ENCODE results near the gene SIX6. TPM values are rescaled to one million over a fixed set of nuclear protein-coding genes. Genes with fewer than 3 reads are reported as not detected.
"Not testable (repeated sequence)": the region's sequence is repeated elsewhere in the genome, so short reads cannot be mapped to it uniquely, and the experiment has no call there.

SIX6 gene
- total RNA-seq (2021; fragmentation: NEBNext Ultra II Directional; extraction: Animal tissue kit (Norgen Biotek cat#: 25700)), result not detected
- long read RNA-seq, result 0 reads

DNA sequence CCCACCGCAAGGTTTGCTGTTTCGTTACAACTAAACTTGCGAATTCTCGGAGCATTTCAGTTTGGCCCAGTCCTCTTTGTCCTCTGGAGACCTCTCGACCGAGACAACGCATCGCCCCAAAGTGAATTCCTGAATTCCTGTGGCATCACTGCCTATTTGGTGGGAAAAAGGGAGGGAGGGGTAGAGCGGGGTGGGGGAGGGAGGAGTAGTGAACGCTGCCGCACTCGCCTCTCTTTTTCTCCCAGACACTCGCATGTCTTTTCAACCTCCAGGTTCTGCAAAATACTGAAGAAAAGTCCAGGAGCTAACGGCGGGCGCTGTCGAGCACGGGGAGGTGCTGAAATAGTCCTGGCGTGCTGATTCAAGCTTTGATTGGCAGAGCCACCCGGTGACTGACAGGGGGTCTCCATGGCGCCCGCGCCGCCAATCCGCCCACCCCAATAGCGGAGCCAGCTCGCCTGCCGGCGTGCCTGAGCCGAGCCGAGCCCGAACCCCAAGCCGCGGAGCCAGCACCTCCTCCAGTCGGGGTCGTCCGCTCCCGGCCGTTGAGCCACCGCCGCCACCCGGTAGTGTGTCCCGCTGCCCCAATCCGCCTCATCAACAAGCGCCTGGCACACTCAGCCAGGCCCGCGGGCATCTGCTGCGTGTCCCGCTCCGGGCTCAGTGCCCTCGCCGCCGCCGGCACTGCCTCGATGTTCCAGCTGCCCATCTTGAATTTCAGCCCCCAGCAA, at the start of gene SIX6:
SIX6 (plus strand) TSS at position 440 of the 731 bp plus-strand sequence; CDS start at position 693, 253 bp downstream.
- H3K27me3 Mint-ChIP-seq (ENCODE audit: insufficient read depth), result peaks cover 52% of the 10 kb centered on the region
- H3K27ac Mint-ChIP-seq, result no peak within 1 kb of the TSS
- DNase-seq, result no peak
- TF ChIP-seq, protein P1, sequence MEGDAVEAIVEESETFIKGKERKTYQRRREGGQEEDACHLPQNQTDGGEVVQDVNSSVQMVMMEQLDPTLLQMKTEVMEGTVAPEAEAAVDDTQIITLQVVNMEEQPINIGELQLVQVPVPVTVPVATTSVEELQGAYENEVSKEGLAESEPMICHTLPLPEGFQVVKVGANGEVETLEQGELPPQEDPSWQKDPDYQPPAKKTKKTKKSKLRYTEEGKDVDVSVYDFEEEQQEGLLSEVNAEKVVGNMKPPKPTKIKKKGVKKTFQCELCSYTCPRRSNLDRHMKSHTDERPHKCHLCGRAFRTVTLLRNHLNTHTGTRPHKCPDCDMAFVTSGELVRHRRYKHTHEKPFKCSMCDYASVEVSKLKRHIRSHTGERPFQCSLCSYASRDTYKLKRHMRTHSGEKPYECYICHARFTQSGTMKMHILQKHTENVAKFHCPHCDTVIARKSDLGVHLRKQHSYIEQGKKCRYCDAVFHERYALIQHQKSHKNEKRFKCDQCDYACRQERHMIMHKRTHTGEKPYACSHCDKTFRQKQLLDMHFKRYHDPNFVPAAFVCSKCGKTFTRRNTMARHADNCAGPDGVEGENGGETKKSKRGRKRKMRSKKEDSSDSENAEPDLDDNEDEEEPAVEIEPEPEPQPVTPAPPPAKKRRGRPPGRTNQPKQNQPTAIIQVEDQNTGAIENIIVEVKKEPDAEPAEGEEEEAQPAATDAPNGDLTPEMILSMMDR (IDR thresholded peaks at IDR 0.05), result no peak
- no peak within 1 kb of the TSS for H3K4me3 Mint-ChIP-seq
- peaks cover 4% of the 10 kb centered on the region; the same call in 1 of the 2 replicates for H3K9me3 Mint-ChIP-seq
- no peaks in the 10 kb centered on the region for H3K36me3 Mint-ChIP-seq (ENCODE audit: low read depth)
- H3K4me1 Mint-ChIP-seq (ENCODE audit: low read depth), result no peaks in the 10 kb centered on the region

- H3K27me3 Mint-ChIP-seq (ENCODE audit: insufficient read depth); DNase-seq; H3K27ac Mint-ChIP-seq; H3K9me3 Mint-ChIP-seq; H3K36me3 Mint-ChIP-seq (ENCODE audit: low read depth); H3K4me1 Mint-ChIP-seq (ENCODE audit: low read depth); H3K4me3 Mint-ChIP-seq: not testable (repeated sequence)
Observed at GRCh38 chr14:60480248-60480647, 28.7 kb upstream of the SIX6 start.

DNA sequence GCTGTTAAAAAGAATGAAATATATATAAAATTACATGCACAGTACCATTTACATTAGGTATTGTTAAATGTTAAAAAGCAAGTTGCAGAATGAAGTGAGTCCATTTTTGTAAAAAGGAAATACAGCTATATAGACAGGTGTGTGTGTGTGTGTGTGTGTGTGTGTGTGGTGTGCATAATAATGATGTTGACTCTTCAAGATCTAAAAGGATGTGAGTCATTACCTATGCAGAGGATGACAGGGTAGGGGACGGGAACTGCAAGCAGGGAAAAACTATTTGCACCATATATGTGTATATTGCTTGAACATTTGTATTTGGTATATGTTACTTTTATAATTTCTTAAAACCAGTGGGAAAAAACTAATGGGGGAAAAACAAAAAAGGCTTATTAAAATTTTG, 26.2 kb upstream of the SIX6 start:
- TF ChIP-seq, protein P1 (IDR thresholded peaks at IDR 0.05), result no peak
- H3K27ac Mint-ChIP-seq, result no peak overlapping the region
- peaks cover 3% of the 10 kb centered on the region; the same call in 1 of the 2 replicates for H3K27me3 Mint-ChIP-seq (ENCODE audit: insufficient read depth)
- no peaks in the 10 kb centered on the region for H3K36me3 Mint-ChIP-seq (ENCODE audit: low read depth)
- H3K4me1 Mint-ChIP-seq (ENCODE audit: low read depth), result no peaks in the 10 kb centered on the region
- H3K4me3 Mint-ChIP-seq, result no peak overlapping the region
- H3K9me3 Mint-ChIP-seq, result no peaks in the 10 kb centered on the region
- DNase-seq, result no peak

DNA sequence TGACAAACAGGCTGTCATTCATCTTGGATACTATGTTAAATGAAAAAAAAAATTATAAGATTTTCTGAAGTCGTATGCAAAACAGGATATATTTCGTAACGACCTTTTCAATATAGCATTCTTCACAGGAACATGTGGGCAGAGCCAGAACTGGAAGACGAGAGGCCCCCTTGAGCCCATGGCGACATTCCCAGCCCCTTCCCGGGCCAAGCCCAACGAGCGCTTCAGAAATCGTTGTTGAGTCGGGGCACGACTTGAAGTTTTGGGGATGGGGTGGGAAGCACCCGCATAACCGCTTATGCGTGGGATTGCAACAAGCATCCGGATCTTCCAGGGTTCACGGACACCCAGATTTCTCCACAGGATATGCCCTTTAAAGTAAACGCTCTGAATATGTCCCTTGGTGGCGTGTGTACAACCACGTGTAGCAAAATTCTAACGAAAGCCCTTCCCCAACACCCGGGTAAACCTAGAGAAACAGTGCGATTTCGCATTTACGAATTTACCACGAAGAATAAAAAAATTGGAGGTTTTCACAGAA, 23.8 kb upstream of the SIX6 start:
- H3K4me3 Mint-ChIP-seq, result no peak overlapping the region
- no peak overlapping the region for H3K27ac Mint-ChIP-seq
- DNase-seq, result no peak
- H3K9me3 Mint-ChIP-seq, result no peaks in the 10 kb centered on the region
- H3K4me1 Mint-ChIP-seq (ENCODE audit: low read depth), result no peaks in the 10 kb centered on the region
- H3K27me3 Mint-ChIP-seq (ENCODE audit: insufficient read depth), result peaks cover 3% of the 10 kb centered on the region; the same call in 1 of the 2 replicates
- no peaks in the 10 kb centered on the region for H3K36me3 Mint-ChIP-seq (ENCODE audit: low read depth)
- TF ChIP-seq, protein P1 (IDR thresholded peaks at IDR 0.05), result no peak

GRCh38 chr14:60485598-60486251, 23.2 kb upstream of the SIX6 start, which contains the start of gene C14orf39:
Gene C14orf39, minus strand, starts transcription at chr14:60486063. Its CDS starts 985 bp downstream, at chr14:60485078.
- H3K27ac Mint-ChIP-seq, result no peak within 1 kb of the TSS
- H3K4me1 Mint-ChIP-seq (ENCODE audit: low read depth), result no peaks in the 10 kb centered on the region
- TF ChIP-seq, protein P1 (IDR thresholded peaks at IDR 0.05), result no peak
- H3K9me3 Mint-ChIP-seq, result no peaks in the 10 kb centered on the region
- no peaks in the 10 kb centered on the region for H3K36me3 Mint-ChIP-seq (ENCODE audit: low read depth)
- H3K27me3 Mint-ChIP-seq (ENCODE audit: insufficient read depth), result peaks cover 3% of the 10 kb centered on the region; the same call in 1 of the 2 replicates
- no peak within 1 kb of the TSS for H3K4me3 Mint-ChIP-seq
- DNase-seq, result no peak

All from HFFc6 (cell line).